Measurements from ENCODE around the gene CFAP46.
"Not testable (repeated sequence)": the region's sequence is repeated elsewhere in the genome, so short reads cannot be mapped to it uniquely, and the experiment has no call there.

CFAP46 gene

GRCh38 chr10:132962623-132963429, 20.5 kb upstream of the CFAP46 start:
- no peak for DNase-seq

GRCh38 chr10:132961787-132962622, 19.6 kb upstream of the CFAP46 start:
- DNase-seq, result peak; percentile 7

- DNase-seq, result no peak
Observed at GRCh38 chr10:132961420-132961786, 19.0 kb upstream of the CFAP46 start.

GRCh38 chr10:132960631-132961419, 18.5 kb upstream of the CFAP46 start:
- no peak for DNase-seq

GRCh38 chr10:132960071-132960472, 17.7 kb upstream of the CFAP46 start:
- no peak for DNase-seq

- no peak for DNase-seq
Observed at GRCh38 chr10:132959559-132959961, 17.2 kb upstream of the CFAP46 start.

- no peak for DNase-seq
Observed at GRCh38 chr10:132958883-132959558, 16.7 kb upstream of the CFAP46 start.

- no peak for DNase-seq
Observed at GRCh38 chr10:132957981-132958882, 15.9 kb upstream of the CFAP46 start.

GRCh38 chr10:132957131-132957530, 14.8 kb upstream of the CFAP46 start:
- DNase-seq, result no peak

- DNase-seq, result not testable (repeated sequence)
Observed at GRCh38 chr10:132956259-132956658, 13.9 kb upstream of the CFAP46 start.

GRCh38 chr10:132955479-132955878, 13.1 kb upstream of the CFAP46 start:
- no peak for DNase-seq

GRCh38 chr10:132953428-132953827, 11.1 kb upstream of the CFAP46 start:
- DNase-seq, result no peak

GRCh38 chr10:132951926-132952325, 9.6 kb upstream of the CFAP46 start:
- DNase-seq, result no peak

- no peak for DNase-seq
Observed at GRCh38 chr10:132948351-132948750, 6.0 kb upstream of the CFAP46 start.

- no peak for DNase-seq
Observed at GRCh38 chr10:132947843-132948242, 5.5 kb upstream of the CFAP46 start.

- DNase-seq, result no peak
Observed at GRCh38 chr10:132946806-132947546, 4.6 kb upstream of the CFAP46 start.

- DNase-seq, result no peak
Observed at GRCh38 chr10:132946311-132946710, 3.9 kb upstream of the CFAP46 start.

- no peak for DNase-seq
Observed at GRCh38 chr10:132945894-132946255, 3.5 kb upstream of the CFAP46 start.

GRCh38 chr10:132945125-132945893, 2.9 kb upstream of the CFAP46 start:
- DNase-seq, result no peak

GRCh38 chr10:132944510-132944909, 2.1 kb upstream of the CFAP46 start:
- DNase-seq, result no peak

Data from NCI-H82 (cell line).